Gastrocnemius medialis (tissue), 4 donors: ENCODE results near the gene MPV17L.

ENCODE experiments used
- POLR2A ChIP-seq, 2 donors: fragments of 450-650 bp; IDR thresholded peaks; one replicate each; pipeline ENCODE4 v1.6.1; 2017; ENCODE audit warnings: antibody characterized with exemption in 2 of 2, mild to moderate bottlenecking in 2 of 2, moderate library complexity in 2 of 2
- TF ChIP-seq, protein P1 (sequence below), 5 experiments: fragments of 450-650 bp in 3 of 5; fragments of 200-600 bp in 2 of 5; sonication (generic) in 2 of 5; IDR thresholded peaks in 4 of 5; conservative IDR thresholded peaks in 1 of 5; 1 replicate in 4 of 5; 2 replicates in 1 of 5; pipeline ENCODE4 v1.5.1; 2016 to 2019; ENCODE audit warnings: antibody characterized with exemption in 5 of 5, mild to moderate bottlenecking in 3 of 5, moderate library complexity in 3 of 5

- TF ChIP-seq, protein P1, sequence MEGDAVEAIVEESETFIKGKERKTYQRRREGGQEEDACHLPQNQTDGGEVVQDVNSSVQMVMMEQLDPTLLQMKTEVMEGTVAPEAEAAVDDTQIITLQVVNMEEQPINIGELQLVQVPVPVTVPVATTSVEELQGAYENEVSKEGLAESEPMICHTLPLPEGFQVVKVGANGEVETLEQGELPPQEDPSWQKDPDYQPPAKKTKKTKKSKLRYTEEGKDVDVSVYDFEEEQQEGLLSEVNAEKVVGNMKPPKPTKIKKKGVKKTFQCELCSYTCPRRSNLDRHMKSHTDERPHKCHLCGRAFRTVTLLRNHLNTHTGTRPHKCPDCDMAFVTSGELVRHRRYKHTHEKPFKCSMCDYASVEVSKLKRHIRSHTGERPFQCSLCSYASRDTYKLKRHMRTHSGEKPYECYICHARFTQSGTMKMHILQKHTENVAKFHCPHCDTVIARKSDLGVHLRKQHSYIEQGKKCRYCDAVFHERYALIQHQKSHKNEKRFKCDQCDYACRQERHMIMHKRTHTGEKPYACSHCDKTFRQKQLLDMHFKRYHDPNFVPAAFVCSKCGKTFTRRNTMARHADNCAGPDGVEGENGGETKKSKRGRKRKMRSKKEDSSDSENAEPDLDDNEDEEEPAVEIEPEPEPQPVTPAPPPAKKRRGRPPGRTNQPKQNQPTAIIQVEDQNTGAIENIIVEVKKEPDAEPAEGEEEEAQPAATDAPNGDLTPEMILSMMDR (IDR thresholded peaks at IDR 0.05 in 4 of 5, conservative IDR thresholded peaks at IDR 0.05 in 1 of 5): no peak
- no peak for TF ChIP-seq POLR2A (IDR thresholded peaks at IDR 0.05)
Observed at GRCh38 chr16:15445450-15445849, 49.9 kb downstream of the MPV17L start.
